Activated CD8-positive, alpha-beta memory T cell treated with anti-CD3 and anti-CD28 coated beads for 36 hours (primary cell): ENCODE data around the gene QRICH1. TPM values are rescaled to one million over a fixed set of nuclear protein-coding genes. Genes with fewer than 3 reads are reported as not detected.

Source experiments
- CTCF ChIA-PET: fragments of 350-600 bp; sonication (Branson Sonifier 250); formaldehyde crosslinking; loops from one replicate; lab custom pipeline; 2021; ENCODE audit warnings: antibody characterized with exemption; lab: Charles Lee
- POLR2A ChIA-PET: fragments of 350-600 bp; sonication (Branson Sonifier 250); formaldehyde crosslinking; loops from one replicate; lab custom pipeline; 2021; ENCODE audit warnings: antibody characterized with exemption; lab: Charles Lee
- total RNA-seq, 2 experiments: library from RNA; stranded (reverse); gene quantifications; one replicate each; pipeline ENCODE4 v1.2.3, GENCODE V29; 2021

QRICH1 gene
- total RNA-seq, 2 experiments from 2014 or later, result 117 to 118 TPM

- POLR2A ChIA-PET, result interaction anchor here (0.6 kb wide), 1 partner anchor 12 kb away, joined by 13 read pairs; no protein-coding TSS in a partner anchor
- CTCF ChIA-PET, result no interaction called here
These were observed 17.2 kb downstream of the QRICH1 start for GRCh38 chr3:49076646-49077045.

GRCh38 chr3:49076116-49076515 lies 17.8 kb downstream of the QRICH1 start:
- ChIA-PET POLR2A (no interaction called here), CTCF (no interaction called here)

DNA sequence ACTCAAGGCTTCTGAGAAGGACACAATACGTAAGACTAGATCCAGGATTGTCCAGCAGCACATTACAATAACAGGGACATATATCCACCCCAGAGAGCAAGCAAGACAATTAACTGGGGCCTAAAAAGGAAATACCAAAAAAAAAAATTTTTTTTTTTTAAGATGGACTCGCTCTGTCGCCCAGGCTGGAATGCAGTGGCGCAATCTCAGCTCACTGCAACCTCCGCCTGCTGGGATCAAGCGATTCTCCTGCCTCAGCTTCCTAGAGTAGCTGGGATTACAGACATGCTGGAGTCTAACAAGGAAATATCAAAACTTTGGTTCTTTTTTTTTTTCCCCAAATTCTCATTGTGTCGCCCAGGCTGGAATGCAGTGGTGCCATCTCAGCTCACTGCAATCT lies 35.9 kb downstream of the QRICH1 start:
- CTCF ChIA-PET, result interaction anchor here (1.2 kb wide), 1 partner anchor 1157 kb away, joined by 3 read pairs; no protein-coding TSS in a partner anchor
- POLR2A ChIA-PET, result no interaction called here

DNA sequence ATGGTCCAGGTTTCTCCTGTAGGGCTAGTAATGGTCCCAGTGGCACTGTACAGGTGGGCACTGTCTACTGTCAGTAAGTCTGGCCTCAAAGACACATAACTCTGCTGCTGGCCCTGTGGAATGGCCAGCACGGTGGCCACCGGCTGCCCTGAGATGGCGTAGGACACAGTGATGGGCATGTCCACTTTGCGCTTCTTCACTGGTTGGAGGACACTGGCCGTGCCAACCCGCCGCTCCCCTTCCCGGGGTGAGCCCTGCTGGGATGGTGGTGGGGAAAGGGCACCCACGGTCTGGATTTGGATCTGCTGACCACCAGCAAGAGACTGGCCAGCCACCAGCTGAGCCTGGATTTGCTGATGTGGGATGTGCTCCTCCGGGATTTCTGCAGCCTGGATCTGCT lies 36.6 kb downstream of the QRICH1 start:
- ChIA-PET POLR2A (no interaction called here), CTCF (no interaction called here)

DNA sequence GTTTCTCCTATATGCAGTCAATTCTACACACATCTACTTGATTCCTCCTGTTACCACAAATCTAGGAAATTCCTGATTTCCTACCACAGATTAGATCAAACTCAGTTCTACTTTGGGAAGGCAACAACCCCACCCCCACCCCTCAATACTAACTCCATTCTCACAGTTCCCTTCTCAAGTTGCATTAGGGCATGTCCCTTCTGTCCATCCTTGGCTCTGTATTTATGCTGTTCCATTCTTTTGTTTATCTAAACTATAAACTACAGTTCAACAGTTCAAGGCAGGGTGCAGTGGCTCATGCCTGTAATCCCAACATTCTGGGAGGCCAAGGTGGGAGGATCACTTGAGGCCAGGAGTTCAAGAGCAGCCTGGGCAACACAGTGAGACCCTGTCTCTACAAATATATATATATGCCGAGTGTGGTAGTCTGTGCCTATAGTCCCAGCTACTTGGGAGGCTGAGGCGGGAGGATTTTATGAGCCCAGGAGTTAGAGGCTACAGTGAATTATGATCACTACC lies 39.5 kb downstream of the QRICH1 start:
- CTCF ChIA-PET, result no interaction called here
- POLR2A ChIA-PET, result no interaction called here

- POLR2A ChIA-PET, result no interaction called here
- CTCF ChIA-PET, result no interaction called here
These were observed 40.3 kb downstream of the QRICH1 start for GRCh38 chr3:49053543-49053942.

- POLR2A ChIA-PET, result no interaction called here
- CTCF ChIA-PET, result interaction anchor here (1.0 kb wide), 1 partner anchor 14 kb away, joined by 3 read pairs; no protein-coding TSS in a partner anchor
These were observed 58.6 kb downstream of the QRICH1 start for GRCh38 chr3:49035281-49035680.

- CTCF ChIA-PET, result interaction anchor here (1.0 kb wide), 1 partner anchor 14 kb away, joined by 3 read pairs; no protein-coding TSS in a partner anchor
- POLR2A ChIA-PET, result interaction anchor here (0.6 kb wide), 1 partner anchor 13 kb away, joined by 3 read pairs; no protein-coding TSS in a partner anchor
These were observed 59.2 kb downstream of the QRICH1 start for GRCh38 chr3:49034650-49035049.

DNA sequence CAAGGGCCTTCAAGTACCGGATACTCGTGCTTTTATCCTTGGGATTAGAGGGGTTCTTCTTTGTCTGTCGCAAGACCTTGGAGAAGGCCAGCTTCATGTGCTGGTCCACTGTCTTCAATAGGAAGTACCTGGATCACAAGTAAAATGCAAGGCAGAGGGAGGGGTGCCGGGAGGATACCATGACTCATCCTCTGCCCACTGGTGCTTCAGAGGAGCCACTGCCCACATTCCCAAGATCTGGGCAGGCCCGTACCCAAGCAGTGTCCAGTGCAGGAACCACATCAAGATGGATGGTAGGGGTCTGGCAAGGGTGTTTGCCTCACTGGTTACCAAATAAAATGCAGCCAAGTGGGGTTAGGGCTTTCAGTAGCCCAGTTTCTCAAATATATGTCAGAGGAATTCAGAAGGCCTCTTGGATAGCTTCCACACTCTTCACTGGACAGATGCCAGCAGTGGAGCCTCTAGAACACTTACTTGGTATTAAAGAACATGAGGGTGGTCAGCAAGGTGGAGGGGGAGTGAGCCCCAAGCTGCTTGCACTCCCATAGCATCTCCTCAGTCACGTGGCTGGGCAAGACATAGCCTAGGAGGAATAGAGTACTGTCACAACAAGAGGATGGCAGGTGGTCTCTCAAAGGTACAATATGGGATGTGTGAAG lies 61.1 kb downstream of the QRICH1 start:
- CTCF ChIA-PET, result no interaction called here
- POLR2A ChIA-PET, result no interaction called here

DNA sequence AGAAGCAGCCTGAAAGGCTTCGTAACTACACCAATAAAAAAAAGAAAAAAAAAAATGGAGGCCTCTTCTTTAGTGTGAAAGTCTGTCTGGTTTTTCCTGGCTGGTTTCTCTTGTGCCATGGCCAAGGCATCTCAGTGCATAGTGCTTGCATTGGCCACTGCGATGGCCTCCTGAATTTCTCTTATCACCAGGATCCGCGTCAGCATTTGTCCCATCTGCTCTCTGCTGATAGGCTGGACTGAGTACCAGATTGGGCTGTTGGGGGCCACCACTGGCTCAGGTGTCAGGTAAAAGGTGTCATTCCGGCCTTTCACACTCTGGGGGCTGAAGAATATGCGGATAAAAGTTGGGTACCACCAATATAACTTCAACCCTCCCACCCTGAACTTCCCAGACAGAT lies 63.5 kb downstream of the QRICH1 start:
- CTCF ChIA-PET, result no interaction called here
- POLR2A ChIA-PET, result no interaction called here

- CTCF ChIA-PET, result interaction anchor here (0.7 to 1.3 kb wide), 7 partner anchors 9 to 344 kb away, joined by 3 to 4 read pairs (median 3); partner anchors contain the start of genes DALRD3, NCKIPSD and WDR6
- POLR2A ChIA-PET, result interaction anchor here (0.6 to 2.2 kb wide), 6 partner anchors 9 to 64 kb away, joined by 3 to 14 read pairs (median 10); partner anchors contain the start of genes QRICH1 and WDR6
These were observed 64.3 kb downstream of the QRICH1 start for GRCh38 chr3:49029563-49029884.

- ChIA-PET POLR2A (interaction anchor here (0.6 to 2.2 kb wide), 9 partner anchors 8 to 92 kb away, joined by 3 to 15 read pairs (median 9); partner anchors contain the start of genes QRICH1, USP19 and WDR6), CTCF (interaction anchor here (0.6 to 1.3 kb wide), 9 partner anchors 9 to 343 kb away, joined by 3 to 4 read pairs (median 3); partner anchors contain the start of genes DALRD3, NCKIPSD and WDR6)
These were observed 65.0 kb downstream of the QRICH1 start, which contains the start of gene IMPDH2 for GRCh38 chr3:49028673-49029562. TSS of gene IMPDH2 (minus strand) at chr3:49029398. CDS start at chr3:49029350, 48 bp downstream.

GRCh38 chr3:49028298-49028672 lies 65.6 kb downstream of the QRICH1 start:
- CTCF ChIA-PET, result interaction anchor here (0.6 kb wide), 1 partner anchor 39 kb away, joined by 3 read pairs; no protein-coding TSS in a partner anchor
- POLR2A ChIA-PET, result interaction anchor here (0.6 to 2.2 kb wide), 5 partner anchors 8 to 92 kb away, joined by 3 to 15 read pairs (median 9); partner anchors contain the start of gene USP19

GRCh38 chr3:49027634-49028033 lies 66.2 kb downstream of the QRICH1 start:
- POLR2A ChIA-PET, result interaction anchor here (2.2 kb wide), 1 partner anchor 7 kb away, joined by 14 read pairs; no protein-coding TSS in a partner anchor
- CTCF ChIA-PET, result no interaction called here

GRCh38 chr3:49026536-49026935 lies 67.3 kb downstream of the QRICH1 start:
- CTCF ChIA-PET, result interaction anchor here (1.2 kb wide), 1 partner anchor 19 kb away, joined by 4 read pairs; the partner anchor contains the start of gene WDR6
- POLR2A ChIA-PET, result interaction anchor here (0.6 to 1.1 kb wide), 2 partner anchors 19 to 66 kb away, joined by 5 read pairs; partner anchors contain the start of gene WDR6

GRCh38 chr3:49025793-49026520 lies 67.9 kb downstream of the QRICH1 start:
- ChIA-PET CTCF (interaction anchor here (0.8 to 1.2 kb wide), 2 partner anchors 19 to 49 kb away, joined by 4 read pairs; partner anchors contain the start of gene WDR6), POLR2A (interaction anchor here (0.6 to 1.1 kb wide), 3 partner anchors 19 to 65 kb away, joined by 3 to 5 read pairs (median 5); partner anchors contain the start of gene WDR6)

DNA sequence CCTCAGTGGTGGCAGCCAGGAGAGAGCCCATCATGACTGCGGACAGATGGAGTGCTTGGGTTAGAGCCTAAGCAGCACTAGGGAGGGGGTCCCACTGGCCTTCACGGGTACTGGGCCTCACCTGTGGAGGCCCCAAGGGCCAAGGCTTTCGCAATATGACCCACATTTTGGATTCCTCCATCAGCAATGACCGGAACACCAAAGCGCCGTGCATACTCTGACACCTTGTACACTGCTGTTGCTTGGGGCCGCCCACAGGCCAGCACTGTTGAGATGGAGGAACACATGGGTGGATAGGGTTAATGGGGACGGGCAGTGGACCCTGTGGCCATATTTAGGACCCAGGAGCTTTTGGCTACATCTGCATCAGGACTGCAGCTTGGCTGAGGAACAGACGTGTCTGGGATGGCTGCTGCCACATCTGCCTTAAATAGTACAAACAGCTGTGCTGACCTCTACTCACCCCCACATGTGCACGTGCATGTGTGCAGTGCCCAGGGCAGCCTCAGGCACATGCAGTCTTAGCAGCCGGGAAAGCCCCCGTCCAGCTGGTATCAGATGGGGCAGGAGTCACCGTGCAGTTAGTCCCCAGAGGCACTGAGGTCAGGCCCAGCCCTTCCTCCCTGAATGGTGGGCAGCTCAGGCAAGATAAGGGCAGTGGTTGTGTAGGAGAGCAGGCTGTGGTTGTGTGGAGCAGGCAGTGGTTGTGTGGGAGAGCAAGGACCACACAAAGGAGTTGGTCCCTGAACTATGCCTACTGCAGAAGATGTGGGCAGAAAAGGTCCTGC lies 68.7 kb downstream of the QRICH1 start:
- ChIA-PET POLR2A (interaction anchor here (0.5 to 8.8 kb wide), 4 partner anchors 17 to 105 kb away, joined by 3 to 90 read pairs (median 4); partner anchors contain the start of gene WDR6), CTCF (interaction anchor here (0.8 kb wide), 1 partner anchor 50 kb away, joined by 4 read pairs; no protein-coding TSS in a partner anchor)
